Measurements from ENCODE around the gene TFCP2L1. TPM values are rescaled to one million over a fixed set of nuclear protein-coding genes. Genes with fewer than 3 reads are reported as not detected.

TFCP2L1 gene
- total and polyA plus RNA-seq, 10 donors = 0.15 to 8.9 (median 2.7) TPM

- 85 to 94% (median 87%) methylated on average over 10 of the region's 10 CpGs for WGBS, 5 donors
- Histone ChIP-seq H3K36me3 (no peaks in the 10 kb centered on the region), H3K9me3 (no peaks in the 10 kb centered on the region), H3K27ac (no peak overlapping the region), H3K4me3 (no peak overlapping the region), H3K4me1 (peaks cover 0 to 20% (median 0%) of the 10 kb centered on the region in 6 donors), H3K27me3 (replicated peaks in 1 of 7) (no peaks in the 10 kb centered on the region)
- TF ChIP-seq POLR2AphosphoS5 (IDR thresholded peaks at IDR 0.05) (no peak), CTCF (IDR thresholded peaks at IDR 0.05 in 8 of 11, conservative IDR thresholded peaks at IDR 0.05 in 3 of 11) (no peak), POLR2A (IDR thresholded peaks at IDR 0.05) (no peak)
- peak; percentile 68 for DNase-seq
- intact Hi-C loops (cut with DNase I; ENCODE audit: low total_unique reads) = no loop called here
These were observed 85.6 kb downstream of the TFCP2L1 start for GRCh38 chr2:121199281-121200010.

- Histone ChIP-seq H3K27ac (peak overlapping the region in 7 of 8 donors; percentile 3 to 90 (median 81)), H3K27me3 (replicated peaks in 1 of 7) (no peaks in the 10 kb centered on the region), H3K36me3 (no peaks in the 10 kb centered on the region), H3K4me1 (peaks cover 0 to 20% (median 0%) of the 10 kb centered on the region in 6 donors), H3K9me3 (no peaks in the 10 kb centered on the region), H3K4me3 (peak overlapping the region in 1 of 8 donors; percentile 22)
- TF ChIP-seq POLR2AphosphoS5 (IDR thresholded peaks at IDR 0.05) (peak; percentile 26 to 65 (median 30)), CTCF (IDR thresholded peaks at IDR 0.05 in 8 of 11, conservative IDR thresholded peaks at IDR 0.05 in 3 of 11) (no peak), POLR2A (IDR thresholded peaks at IDR 0.05) (no peak)
- 44 to 80% (median 54%) methylated on average over 19 of the region's 19 CpGs for WGBS, 5 donors
- intact Hi-C loops (cut with DNase I; ENCODE audit: low total_unique reads) = no loop called here
- peak; percentile 86 for DNase-seq
These were observed 87.5 kb downstream of the TFCP2L1 start for GRCh38 chr2:121197369-121198091.

- Histone ChIP-seq H3K27ac (peak overlapping the region in 5 of 8 donors; percentile 77 to 90 (median 87)), H3K36me3 (no peaks in the 10 kb centered on the region), H3K27me3 (replicated peaks in 1 of 7) (no peaks in the 10 kb centered on the region), H3K4me3 (no peak overlapping the region), H3K4me1 (peaks cover 0 to 20% (median 0%) of the 10 kb centered on the region in 6 donors), H3K9me3 (no peaks in the 10 kb centered on the region)
- WGBS, 5 donors = 91 to 100% (median 95%) methylated on average over 1 to 8 of the region's 8 CpGs
- intact Hi-C loops (cut with DNase I; ENCODE audit: low total_unique reads) = no loop called here
- peak; percentile 64 for DNase-seq
- TF ChIP-seq CTCF (IDR thresholded peaks at IDR 0.05 in 8 of 11, conservative IDR thresholded peaks at IDR 0.05 in 3 of 11) (no peak), POLR2A (IDR thresholded peaks at IDR 0.05) (no peak), POLR2AphosphoS5 (IDR thresholded peaks at IDR 0.05) (no peak)
These were observed 88.2 kb downstream of the TFCP2L1 start for GRCh38 chr2:121196849-121197155.

Measured in spleen (tissue), 11 donors.